VCaP (cell line): Measurements from ENCODE around the gene IRX3.

Experiments
- H3K27ac ChIP-seq: fragments of 450-650 bp; 2 replicates; pipeline ENCODE4 v1.5.1; 2017
- TF ChIP-seq, protein P1 (sequence below): fragments of 450-650 bp; conservative IDR thresholded peaks from 2 replicates; pipeline ENCODE4 v1.5.1; 2017; ENCODE audit warnings: mild to moderate bottlenecking, moderate library complexity

IRX3 gene

DNA sequence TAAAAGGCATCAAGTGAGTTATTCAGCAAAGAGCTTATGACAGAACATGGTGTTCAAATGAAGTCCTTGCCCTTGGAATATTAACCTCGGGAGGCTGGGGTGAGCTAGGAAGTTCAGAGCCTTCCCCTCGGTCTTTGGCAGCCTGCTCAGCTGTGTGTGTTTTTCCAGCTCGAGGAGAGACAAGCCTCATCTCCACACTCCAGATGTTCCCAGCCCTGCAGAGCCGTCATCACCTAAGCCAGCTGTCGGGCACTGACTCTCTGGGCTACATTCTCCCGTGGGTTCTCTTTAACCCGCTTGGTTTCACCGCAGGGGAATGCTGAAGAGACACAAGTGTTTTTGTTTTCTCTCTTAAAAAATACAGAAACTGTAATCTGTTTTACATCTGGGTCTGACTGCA, 47.1 kb downstream of the IRX3 start:
- no peak overlapping the region for H3K27ac ChIP-seq
- TF ChIP-seq, protein P1, sequence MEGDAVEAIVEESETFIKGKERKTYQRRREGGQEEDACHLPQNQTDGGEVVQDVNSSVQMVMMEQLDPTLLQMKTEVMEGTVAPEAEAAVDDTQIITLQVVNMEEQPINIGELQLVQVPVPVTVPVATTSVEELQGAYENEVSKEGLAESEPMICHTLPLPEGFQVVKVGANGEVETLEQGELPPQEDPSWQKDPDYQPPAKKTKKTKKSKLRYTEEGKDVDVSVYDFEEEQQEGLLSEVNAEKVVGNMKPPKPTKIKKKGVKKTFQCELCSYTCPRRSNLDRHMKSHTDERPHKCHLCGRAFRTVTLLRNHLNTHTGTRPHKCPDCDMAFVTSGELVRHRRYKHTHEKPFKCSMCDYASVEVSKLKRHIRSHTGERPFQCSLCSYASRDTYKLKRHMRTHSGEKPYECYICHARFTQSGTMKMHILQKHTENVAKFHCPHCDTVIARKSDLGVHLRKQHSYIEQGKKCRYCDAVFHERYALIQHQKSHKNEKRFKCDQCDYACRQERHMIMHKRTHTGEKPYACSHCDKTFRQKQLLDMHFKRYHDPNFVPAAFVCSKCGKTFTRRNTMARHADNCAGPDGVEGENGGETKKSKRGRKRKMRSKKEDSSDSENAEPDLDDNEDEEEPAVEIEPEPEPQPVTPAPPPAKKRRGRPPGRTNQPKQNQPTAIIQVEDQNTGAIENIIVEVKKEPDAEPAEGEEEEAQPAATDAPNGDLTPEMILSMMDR, result no peak

- no peak overlapping the region for H3K27ac ChIP-seq
Observed at GRCh38 chr16:54236773-54237172, 49.8 kb downstream of the IRX3 start.

DNA sequence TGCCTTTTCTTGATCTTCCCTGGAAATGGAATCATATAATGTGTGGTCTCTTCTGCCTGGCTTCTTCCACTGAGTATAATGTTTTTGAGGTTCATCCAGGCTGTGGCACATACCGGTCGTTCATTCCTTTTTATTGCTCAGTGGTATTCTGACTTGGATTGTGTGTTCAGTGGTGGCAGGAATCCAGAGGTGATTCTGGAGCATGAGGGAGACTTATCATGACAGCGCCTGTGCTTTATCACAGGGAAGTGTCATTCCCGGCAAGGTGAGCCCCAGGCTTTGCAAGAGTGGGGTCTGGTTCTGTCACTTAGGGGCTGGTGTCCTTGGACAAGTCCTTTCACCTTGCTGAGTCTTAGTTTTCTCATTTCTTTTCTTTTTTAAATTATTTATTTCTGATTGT, 53.0 kb downstream of the IRX3 start:
- TF ChIP-seq, protein P1, result no peak
- H3K27ac ChIP-seq, result no peak overlapping the region

More at GRCh38 chr16:54236773-54237172, 49.8 kb downstream of the IRX3 start:
- TF ChIP-seq, protein P1, result no peak
